HepG2 (cell line): Measurements from ENCODE around the gene TMEM100. TPM values are rescaled to one million over a fixed set of nuclear protein-coding genes. Genes with fewer than 3 reads are reported as not detected.

Experiments used
- ATAC-seq: fragments of 200-7000 bp; cut with Tn5 transposase; 3 replicates; pipeline ENCODE4 v1.9.1; 2020; ENCODE audit warnings: mild to moderate bottlenecking, moderate library complexity
- BruUV-seq: library from RNA; stranded (reverse); fragments of 400-500 nt; replicated peaks from 2 replicates; lab custom pipeline; 2021; lab: Mats Ljungman, UMichigan
- CTCF ChIA-PET: fragments of 300-600 bp; formaldehyde crosslinking; extraction: SDS; loops from one replicate; lab custom pipeline; 2021; ENCODE audit warnings: low total read pairs, inconsistent platforms, low intra/inter-chr PET ratio; lab: Yijun Ruan, JAX
- POLR2A ChIA-PET: fragments of 350-600 bp; sonication (Branson Sonifier 250); formaldehyde crosslinking; loops from one replicate; lab custom pipeline; 2020; ENCODE audit warnings: antibody characterized with exemption, inconsistent platforms; lab: Yijun Ruan, JAX
- DNase-seq: peaks from one replicate; pipeline ENCODE4 v3.0.0-alpha.2; 2015; ENCODE audit warnings: low spot score
- FAIRE-seq: peaks from 3 replicates; lab custom pipeline; 2011; peaks lifted over from hg19 to GRCh38; lab: Jason Lieb, UNC
- H2AFZ ChIP-seq: one replicate; pipeline ENCODE4 v1.6.1; 2011; ENCODE audit warnings: low read length, inconsistent platforms
- H3K27ac ChIP-seq: fragments of 300-600 bp; 3 replicates; pipeline ENCODE4 v1.8.0; 2011; ENCODE audit warnings: mixed run types, mild to moderate bottlenecking, mixed read lengths, low read length, inconsistent platforms; ENCODE audit not compliant: insufficient read depth; ENCODE audit errors: extremely low read length
- H3K27me3 ChIP-seq, 2 experiments: fragments of 200-600 bp in 1 of 2; 2 replicates in 1 of 2; 3 replicates in 1 of 2; pipeline versions ENCODE4 v1.6.0 to v1.8.0; 2011; ENCODE audit warnings: low read length in 2 of 2, mild to moderate bottlenecking in 2 of 2, moderate library complexity in 2 of 2, inconsistent platforms in 1 of 2; ENCODE audit not compliant: insufficient read depth in 2 of 2, control insufficient read depth in 1 of 2
- H3K36me3 ChIP-seq, 2 experiments: fragments of 200-600 bp in 1 of 2; replicated peaks in 1 of 2; 2 replicates in 1 of 2; 3 replicates in 1 of 2; pipeline versions ENCODE4 v1.5.1 to v1.8.0; 2011; ENCODE audit warnings: low read length in 2 of 2, inconsistent platforms in 1 of 2; ENCODE audit not compliant: insufficient read depth in 2 of 2, control insufficient read depth in 1 of 2
- H3K4me1 ChIP-seq: 2 replicates; pipeline ENCODE4 v1.5.1; 2012; ENCODE audit warnings: low read length, inconsistent platforms; ENCODE audit not compliant: insufficient read depth
- H3K4me2 ChIP-seq: 2 replicates; pipeline ENCODE4 v1.6.0; 2011; ENCODE audit warnings: low read depth, low read length, inconsistent platforms
- H3K4me3 ChIP-seq, 3 experiments: fragments of 200-600 bp in 1 of 3; sonication (generic), shearing (Covaris generic) in 1 of 3; replicated peaks in 1 of 3; 2 replicates each; pipeline ENCODE4 v1.5.1; 2011 to 2016; ENCODE audit warnings: low read length in 3 of 3, inconsistent platforms in 2 of 3, low read depth in 2 of 3, mild to moderate bottlenecking in 2 of 3, control low read depth in 1 of 3, mixed read lengths in 1 of 3; ENCODE audit not compliant: insufficient read depth in 1 of 3
- H3K79me2 ChIP-seq: one replicate; pipeline ENCODE4 v1.6.1; 2011; ENCODE audit warnings: low read length, inconsistent platforms; ENCODE audit not compliant: insufficient read depth
- H3K9ac ChIP-seq: 2 replicates; pipeline ENCODE4 v1.6.0; 2011; ENCODE audit warnings: mild to moderate bottlenecking, low read depth, low read length, inconsistent platforms; ENCODE audit not compliant: insufficient read depth
- H3K9me3 ChIP-seq: 2 replicates; pipeline ENCODE4 v1.5.1; 2012; ENCODE audit warnings: mild to moderate bottlenecking, low read length
- H4K20me1 ChIP-seq: 2 replicates; pipeline ENCODE4 v1.6.0; 2011; ENCODE audit warnings: inconsistent platforms, mild to moderate bottlenecking, low read length, moderate library complexity; ENCODE audit not compliant: insufficient read depth
- AKAP8 ChIP-seq: sonication (generic); formaldehyde crosslinking; IDR thresholded peaks from 2 replicates; pipeline ENCODE4 v1.5.1; 2020; ENCODE audit warnings: mild to moderate bottlenecking, missing genetic modification reagents
- BCL6 ChIP-seq: IDR thresholded peaks from 2 replicates; pipeline ENCODE4 v1.6.1; 2016; ENCODE audit warnings: missing genetic modification reagents, missing compliant biosample characterization
- CTCF ChIP-seq: sonication (generic); formaldehyde crosslinking; IDR thresholded peaks from 2 replicates; pipeline ENCODE4 v1.5.0; 2020; ENCODE audit warnings: mild to moderate bottlenecking, missing genetic modification reagents, moderate library complexity
- EED ChIP-seq: sonication (generic); formaldehyde crosslinking; IDR thresholded peaks from 2 replicates; pipeline ENCODE4 v1.5.0; 2020; ENCODE audit warnings: mild to moderate bottlenecking, missing genetic modification reagents
- HMG20A ChIP-seq: IDR thresholded peaks from 2 replicates; pipeline ENCODE4 v1.6.1; 2016; ENCODE audit warnings: borderline replicate concordance
- ISL2 ChIP-seq: sonication (generic); formaldehyde crosslinking; IDR thresholded peaks from 2 replicates; pipeline ENCODE4 v1.5.0; 2020; ENCODE audit warnings: missing genetic modification reagents
- ISX ChIP-seq: sonication (generic); formaldehyde crosslinking; conservative IDR thresholded peaks from 2 replicates; pipeline ENCODE4 v1.5.0; 2020; ENCODE audit warnings: missing genetic modification reagents
- NAIF1 ChIP-seq: sonication (generic); formaldehyde crosslinking; IDR thresholded peaks from 2 replicates; pipeline ENCODE4 v1.5.0; 2020; ENCODE audit warnings: mild to moderate bottlenecking, missing genetic modification reagents, borderline replicate concordance
- POGZ ChIP-seq: sonication (generic); formaldehyde crosslinking; IDR thresholded peaks from 2 replicates; pipeline ENCODE4 v1.4.0; 2020; ENCODE audit warnings: mild to moderate bottlenecking, missing genetic modification reagents
- REXO4 ChIP-seq: sonication (generic); formaldehyde crosslinking; IDR thresholded peaks from 2 replicates; pipeline ENCODE4 v1.8.0; 2022; ENCODE audit warnings: missing genetic modification reagents, mild to moderate bottlenecking, borderline replicate concordance
- UBTF ChIP-seq: sonication (generic); formaldehyde crosslinking; IDR thresholded peaks from 2 replicates; pipeline ENCODE4 v1.4.0; 2020; ENCODE audit warnings: mild to moderate bottlenecking, missing genetic modification reagents
- ZNF451 ChIP-seq: sonication (generic); formaldehyde crosslinking; IDR thresholded peaks from 2 replicates; pipeline ENCODE4 v1.5.0; 2020; ENCODE audit warnings: mild to moderate bottlenecking, missing genetic modification reagents
- WGBS: methylation state at CpG from one replicate; pipeline ENCODE4 v1.1.6; 2017; ENCODE audit warnings: low lambda C conversion rate; 5-methylcytosine and 5-hydroxymethylcytosine counted together
- in situ Hi-C: cut with HindIII; loops from 2 replicates; pipeline ENCODE4 v1.10.0; 2017; ENCODE audit warnings: low pct_unique_long_range_greater_than_20kb; ENCODE audit not compliant: extremely low pct_ligation_motif_present
- intact Hi-C: fragments of 100-400 bp; cut with micrococcal nuclease; formaldehyde crosslinking; loops from one replicate; pipeline ENCODE4 v1.10.0; 2022; ENCODE audit not compliant: unreplicated experiment
- polyA plus RNA-seq, 8 experiments: library from polyadenylated mRNA; depleted of rRNA in 3 of 8; stranded (reverse) in 7 of 8; unstranded in 1 of 8; fragments of >200 nt; fragmentation: Illumina TruSeq in 4 of 8; extraction: Trizol in 4 of 8; gene quantifications; 2 replicates each; pipeline versions ENCODE4 v1.2.1 to v1.2.3, GENCODE V29; 2011 to 2016; ENCODE audit warnings: low read depth in 4 of 8, missing spikeins in 1 of 8, mixed read lengths in 1 of 8; ENCODE audit not compliant: insufficient read depth in 1 of 8
- total RNA-seq, 5 experiments: library from RNA; depleted of rRNA; stranded (reverse); fragments of >200 nt; fragmentation: Illumina TruSeq; extraction: Trizol; gene quantifications; 2 replicates each; pipeline ENCODE4 v1.2.3, GENCODE V29; 2016; ENCODE audit warnings: low read depth in 1 of 5
- TF ChIP-seq, protein P1 (sequence below): sonication (generic); formaldehyde crosslinking; IDR thresholded peaks from 2 replicates; pipeline ENCODE4 v1.4.0; 2020; ENCODE audit warnings: mild to moderate bottlenecking, missing genetic modification reagents
- TF ChIP-seq, protein P2 (sequence below): sonication (generic); formaldehyde crosslinking; IDR thresholded peaks from 2 replicates; pipeline ENCODE4 v1.4.0; 2020; ENCODE audit warnings: missing genetic modification reagents

Gene TMEM100
- total and polyA plus RNA-seq, 2 of the 13 experiments (the other 11 are each of a cell fraction or from before 2014, with no cell fraction given), result not detected

- BruUV-seq, result no TSS peak
- CTCF ChIA-PET, result no interaction called here
- H3K4me1 ChIP-seq, result peaks cover 39% of the 10 kb centered on the region
- peak within 1 kb of the TSS; percentile 97 for H3K4me2 ChIP-seq
- peak within 1 kb of the TSS; percentile 84 to 93 (median 93) for H3K4me3 ChIP-seq
- H3K9ac ChIP-seq, result peak within 1 kb of the TSS; percentile 74
- no peaks in the 10 kb centered on the region; a peak in 1 of 5 replicates for H3K27me3 ChIP-seq
- no peak for FAIRE-seq
- in situ Hi-C loops, result loop anchor here (25.0 kb wide), 1 partner anchor 364 kb away; no protein-coding TSS in a partner anchor
- peaks cover 16% of the 10 kb centered on the region for H3K79me2 ChIP-seq
- no peaks in the 10 kb centered on the region for H3K9me3 ChIP-seq
- POLR2A ChIA-PET, result interaction anchor here (0.7 to 1.8 kb wide), 13 partner anchors 8 to 780 kb away, joined by 3 to 17 read pairs (median 4); no protein-coding TSS in a partner anchor
- intact Hi-C loops, result loop anchor here (1.0 to 10.0 kb wide), 3 partner anchors 8 to 356 kb away; no protein-coding TSS in a partner anchor
- WGBS, result under 1% methylated on average over 43 of the region's 53 CpGs
- peaks cover 0 to 11% of the 10 kb centered on the region in 2 experiments; a peak in 1 of 5 replicates for H3K36me3 ChIP-seq
- ATAC-seq, result peak; percentile 99
- peak; percentile 87 for DNase-seq
- no peaks in the 10 kb centered on the region for H4K20me1 ChIP-seq
- H2AFZ ChIP-seq, result peak within 1 kb of the TSS; percentile 50
- peak within 1 kb of the TSS; percentile 66 for H3K27ac ChIP-seq
- TF ChIP-seq ZNF451 (peak; percentile 97), POGZ (CRISPR knock-in tag) (peak; percentile 93), ISX (0 out of 2 replicates have a peak, but pooled peaks have one; percentile 76), UBTF (CRISPR knock-in tag) (peak; percentile 100), EED (CRISPR knock-in tag) (peak; percentile 85), CTCF (CRISPR knock-in tag) (peak; percentile 50), BCL6 (CRISPR knock-in tag) (peak; percentile 65; the same call in 1 of the 2 replicates), REXO4 (0 out of 2 replicates have a peak, but pooled peaks have one; percentile 36), HMG20A (CRISPR knock-in tag) (peak; percentile 63; the same call in 1 of the 2 replicates), ISL2 (CRISPR knock-in tag) (peak; percentile 74), NAIF1 (CRISPR knock-in tag) (peak; percentile 80; the same call in 1 of the 2 replicates), AKAP8 (CRISPR knock-in tag) (peak; percentile 92; the same call in 1 of the 2 replicates)
- TF ChIP-seq, protein P1, sequence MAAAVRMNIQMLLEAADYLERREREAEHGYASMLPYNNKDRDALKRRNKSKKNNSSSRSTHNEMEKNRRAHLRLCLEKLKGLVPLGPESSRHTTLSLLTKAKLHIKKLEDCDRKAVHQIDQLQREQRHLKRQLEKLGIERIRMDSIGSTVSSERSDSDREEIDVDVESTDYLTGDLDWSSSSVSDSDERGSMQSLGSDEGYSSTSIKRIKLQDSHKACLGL (CRISPR knock-in tag), result peak; percentile 71
- TF ChIP-seq, protein P2, sequence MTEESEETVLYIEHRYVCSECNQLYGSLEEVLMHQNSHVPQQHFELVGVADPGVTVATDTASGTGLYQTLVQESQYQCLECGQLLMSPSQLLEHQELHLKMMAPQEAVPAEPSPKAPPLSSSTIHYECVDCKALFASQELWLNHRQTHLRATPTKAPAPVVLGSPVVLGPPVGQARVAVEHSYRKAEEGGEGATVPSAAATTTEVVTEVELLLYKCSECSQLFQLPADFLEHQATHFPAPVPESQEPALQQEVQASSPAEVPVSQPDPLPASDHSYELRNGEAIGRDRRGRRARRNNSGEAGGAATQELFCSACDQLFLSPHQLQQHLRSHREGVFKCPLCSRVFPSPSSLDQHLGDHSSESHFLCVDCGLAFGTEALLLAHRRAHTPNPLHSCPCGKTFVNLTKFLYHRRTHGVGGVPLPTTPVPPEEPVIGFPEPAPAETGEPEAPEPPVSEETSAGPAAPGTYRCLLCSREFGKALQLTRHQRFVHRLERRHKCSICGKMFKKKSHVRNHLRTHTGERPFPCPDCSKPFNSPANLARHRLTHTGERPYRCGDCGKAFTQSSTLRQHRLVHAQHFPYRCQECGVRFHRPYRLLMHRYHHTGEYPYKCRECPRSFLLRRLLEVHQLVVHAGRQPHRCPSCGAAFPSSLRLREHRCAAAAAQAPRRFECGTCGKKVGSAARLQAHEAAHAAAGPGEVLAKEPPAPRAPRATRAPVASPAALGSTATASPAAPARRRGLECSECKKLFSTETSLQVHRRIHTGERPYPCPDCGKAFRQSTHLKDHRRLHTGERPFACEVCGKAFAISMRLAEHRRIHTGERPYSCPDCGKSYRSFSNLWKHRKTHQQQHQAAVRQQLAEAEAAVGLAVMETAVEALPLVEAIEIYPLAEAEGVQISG (CRISPR knock-in tag), result peak; percentile 98
Observed at GRCh38 chr17:55750750-55751657, 28.3 kb upstream of the TMEM100 start, which contains the start of gene PCTP. Gene PCTP (plus strand): TSS chr17:55751051. CDS start chr17:55751104, 53 bp downstream.
